ENCODE results near the gene TRIM10.

TRIM10 gene

DNA sequence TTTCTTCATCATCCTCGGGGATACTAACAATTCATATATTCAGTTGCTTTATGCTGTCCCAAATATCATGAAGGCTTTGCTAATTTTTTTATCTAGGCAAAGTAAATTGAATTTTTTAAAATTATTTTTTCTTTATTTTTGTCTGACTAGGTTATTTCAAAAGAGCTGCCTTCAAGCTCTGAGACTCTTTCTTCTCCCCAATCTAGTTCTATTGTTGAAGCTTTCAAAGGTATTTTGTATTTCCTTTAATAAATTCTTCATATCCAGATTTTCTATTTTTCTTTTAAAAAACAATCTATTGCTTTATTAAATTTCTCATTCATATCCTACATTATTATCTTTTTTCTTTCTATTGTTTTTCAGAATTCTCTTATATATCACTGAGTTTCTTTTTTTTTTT, 19.1 kb upstream of the TRIM10 start:
- TF ChIP-seq EP300 (IDR thresholded peaks at IDR 0.05; ENCODE audit: borderline replicate concordance) = no peak
- TF ChIP-seq TAF1 (IDR thresholded peaks at IDR 0.05; ENCODE audit: low read depth) = no peak
- no peak for TF ChIP-seq FOXM1 (IDR thresholded peaks at IDR 0.05; ENCODE audit: borderline replicate concordance, low read depth)
- TF ChIP-seq TCF12 (IDR thresholded peaks at IDR 0.05; ENCODE audit: low read depth) = no peak
- TF ChIP-seq RAD21 (IDR thresholded peaks at IDR 0.05; ENCODE audit: low read depth) = no peak
- no peak for TF ChIP-seq NFIC (IDR thresholded peaks at IDR 0.05)
- TF ChIP-seq, protein P1, sequence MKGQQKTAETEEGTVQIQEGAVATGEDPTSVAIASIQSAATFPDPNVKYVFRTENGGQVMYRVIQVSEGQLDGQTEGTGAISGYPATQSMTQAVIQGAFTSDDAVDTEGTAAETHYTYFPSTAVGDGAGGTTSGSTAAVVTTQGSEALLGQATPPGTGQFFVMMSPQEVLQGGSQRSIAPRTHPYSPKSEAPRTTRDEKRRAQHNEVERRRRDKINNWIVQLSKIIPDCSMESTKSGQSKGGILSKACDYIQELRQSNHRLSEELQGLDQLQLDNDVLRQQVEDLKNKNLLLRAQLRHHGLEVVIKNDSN (IDR thresholded peaks at IDR 0.05) = no peak
- TF ChIP-seq, protein P2, sequence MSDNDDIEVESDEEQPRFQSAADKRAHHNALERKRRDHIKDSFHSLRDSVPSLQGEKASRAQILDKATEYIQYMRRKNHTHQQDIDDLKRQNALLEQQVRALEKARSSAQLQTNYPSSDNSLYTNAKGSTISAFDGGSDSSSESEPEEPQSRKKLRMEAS (IDR thresholded peaks at IDR 0.05) = no peak
- TF ChIP-seq, protein P3, sequence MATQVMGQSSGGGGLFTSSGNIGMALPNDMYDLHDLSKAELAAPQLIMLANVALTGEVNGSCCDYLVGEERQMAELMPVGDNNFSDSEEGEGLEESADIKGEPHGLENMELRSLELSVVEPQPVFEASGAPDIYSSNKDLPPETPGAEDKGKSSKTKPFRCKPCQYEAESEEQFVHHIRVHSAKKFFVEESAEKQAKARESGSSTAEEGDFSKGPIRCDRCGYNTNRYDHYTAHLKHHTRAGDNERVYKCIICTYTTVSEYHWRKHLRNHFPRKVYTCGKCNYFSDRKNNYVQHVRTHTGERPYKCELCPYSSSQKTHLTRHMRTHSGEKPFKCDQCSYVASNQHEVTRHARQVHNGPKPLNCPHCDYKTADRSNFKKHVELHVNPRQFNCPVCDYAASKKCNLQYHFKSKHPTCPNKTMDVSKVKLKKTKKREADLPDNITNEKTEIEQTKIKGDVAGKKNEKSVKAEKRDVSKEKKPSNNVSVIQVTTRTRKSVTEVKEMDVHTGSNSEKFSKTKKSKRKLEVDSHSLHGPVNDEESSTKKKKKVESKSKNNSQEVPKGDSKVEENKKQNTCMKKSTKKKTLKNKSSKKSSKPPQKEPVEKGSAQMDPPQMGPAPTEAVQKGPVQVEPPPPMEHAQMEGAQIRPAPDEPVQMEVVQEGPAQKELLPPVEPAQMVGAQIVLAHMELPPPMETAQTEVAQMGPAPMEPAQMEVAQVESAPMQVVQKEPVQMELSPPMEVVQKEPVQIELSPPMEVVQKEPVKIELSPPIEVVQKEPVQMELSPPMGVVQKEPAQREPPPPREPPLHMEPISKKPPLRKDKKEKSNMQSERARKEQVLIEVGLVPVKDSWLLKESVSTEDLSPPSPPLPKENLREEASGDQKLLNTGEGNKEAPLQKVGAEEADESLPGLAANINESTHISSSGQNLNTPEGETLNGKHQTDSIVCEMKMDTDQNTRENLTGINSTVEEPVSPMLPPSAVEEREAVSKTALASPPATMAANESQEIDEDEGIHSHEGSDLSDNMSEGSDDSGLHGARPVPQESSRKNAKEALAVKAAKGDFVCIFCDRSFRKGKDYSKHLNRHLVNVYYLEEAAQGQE (IDR thresholded peaks at IDR 0.05; ENCODE audit: low read depth) = no peak
- no peak for TF ChIP-seq YY1 (IDR thresholded peaks at IDR 0.05; ENCODE audit: low read depth)

DNA sequence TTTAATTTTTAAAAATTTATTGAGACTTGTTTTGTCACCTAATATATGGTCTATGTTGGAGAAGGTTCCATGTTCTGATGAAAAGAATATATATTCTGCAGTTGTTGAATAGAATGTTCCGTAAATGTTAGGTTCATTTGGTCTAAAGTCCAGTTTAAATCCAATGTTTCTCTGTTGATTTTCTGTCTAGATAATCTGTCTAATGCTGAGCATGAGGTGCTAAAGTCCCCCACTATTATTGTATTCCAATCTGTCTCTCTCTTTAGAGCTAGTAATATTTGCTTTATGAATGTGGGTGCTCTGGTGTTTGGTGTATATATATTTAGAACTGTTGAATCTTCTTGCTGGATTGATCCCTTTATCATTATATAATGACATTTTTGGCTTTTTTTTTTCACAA, 17.8 kb upstream of the TRIM10 start:
- TF ChIP-seq, protein P1 (IDR thresholded peaks at IDR 0.05) = no peak
- TF ChIP-seq NFIC (IDR thresholded peaks at IDR 0.05) (no peak), TAF1 (IDR thresholded peaks at IDR 0.05; ENCODE audit: low read depth) (no peak), CEBPB (IDR thresholded peaks at IDR 0.05) (no peak), CREB1 (IDR thresholded peaks at IDR 0.05; ENCODE audit: low read depth) (no peak), FOXM1 (IDR thresholded peaks at IDR 0.05; ENCODE audit: borderline replicate concordance, low read depth) (no peak), EGR1 (IDR thresholded peaks at IDR 0.05) (no peak), YY1 (IDR thresholded peaks at IDR 0.05; ENCODE audit: low read depth) (no peak), ZBTB7A (IDR thresholded peaks at IDR 0.05; ENCODE audit: low read depth) (no peak)
- TF ChIP-seq, protein P3 (IDR thresholded peaks at IDR 0.05; ENCODE audit: low read depth) = no peak

DNA sequence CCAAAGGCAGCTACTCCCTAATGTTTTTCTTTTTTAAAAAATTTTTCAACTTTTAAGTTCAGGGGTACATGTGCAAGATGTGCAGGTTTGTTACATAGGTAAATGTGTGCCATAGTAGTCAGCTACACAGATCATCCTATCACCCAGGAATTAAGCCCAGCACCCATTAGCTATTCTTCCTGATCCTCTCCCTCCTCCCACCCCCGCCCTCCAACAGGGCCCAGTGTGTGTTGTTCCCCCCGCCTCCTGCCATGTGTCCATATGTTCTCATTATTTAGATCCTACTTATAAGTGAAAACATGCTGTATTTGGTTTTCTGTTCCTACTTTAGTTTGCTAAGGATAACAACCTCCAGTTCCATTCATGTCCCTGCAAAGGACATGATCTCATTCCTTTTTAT, 14.8 kb upstream of the TRIM10 start:
- TF ChIP-seq EP300 (IDR thresholded peaks at IDR 0.05; ENCODE audit: borderline replicate concordance) = no peak
- TF ChIP-seq, protein P3 (IDR thresholded peaks at IDR 0.05; ENCODE audit: low read depth) = no peak
- TF ChIP-seq, protein P1 (IDR thresholded peaks at IDR 0.05) = no peak
- TF ChIP-seq RAD21 (IDR thresholded peaks at IDR 0.05; ENCODE audit: low read depth) = no peak
- no peak for TF ChIP-seq EGR1 (IDR thresholded peaks at IDR 0.05)
- no peak for TF ChIP-seq YY1 (IDR thresholded peaks at IDR 0.05; ENCODE audit: low read depth)
- no peak for TF ChIP-seq TEAD4 (IDR thresholded peaks at IDR 0.05)
- TF ChIP-seq TAF1 (IDR thresholded peaks at IDR 0.05; ENCODE audit: low read depth) = no peak
- TF ChIP-seq, protein P2 (IDR thresholded peaks at IDR 0.05) = no peak
- TF ChIP-seq CEBPB (IDR thresholded peaks at IDR 0.05) = no peak

DNA sequence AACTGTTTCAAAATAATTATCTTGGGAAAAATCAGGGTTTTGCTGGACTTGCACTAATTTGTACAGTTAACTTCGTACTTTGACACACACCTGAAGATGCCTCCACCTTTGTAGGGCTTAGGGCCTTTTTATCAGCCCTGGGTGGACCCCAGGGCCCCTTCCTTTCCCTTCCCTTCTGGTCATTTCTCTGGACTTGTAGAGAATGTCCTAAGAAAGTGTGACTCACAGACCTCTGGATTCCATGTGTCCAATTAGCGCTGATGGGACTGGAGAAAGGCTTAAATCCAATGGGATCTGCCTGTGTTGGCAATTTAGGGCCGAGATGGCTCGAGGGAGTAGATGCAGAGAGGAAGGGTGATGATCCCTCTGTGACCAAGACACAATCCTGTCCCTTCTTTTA, 11.7 kb upstream of the TRIM10 start:
- TF ChIP-seq TCF12 (IDR thresholded peaks at IDR 0.05; ENCODE audit: low read depth) (no peak), EGR1 (IDR thresholded peaks at IDR 0.05) (no peak), FOXM1 (IDR thresholded peaks at IDR 0.05; ENCODE audit: borderline replicate concordance, low read depth) (no peak), ZBTB7A (IDR thresholded peaks at IDR 0.05; ENCODE audit: low read depth) (no peak), CREB1 (IDR thresholded peaks at IDR 0.05; ENCODE audit: low read depth) (no peak), TEAD4 (IDR thresholded peaks at IDR 0.05) (no peak), YY1 (IDR thresholded peaks at IDR 0.05; ENCODE audit: low read depth) (no peak), EP300 (IDR thresholded peaks at IDR 0.05; ENCODE audit: borderline replicate concordance) (no peak), TAF1 (IDR thresholded peaks at IDR 0.05; ENCODE audit: low read depth) (no peak), NFIC (IDR thresholded peaks at IDR 0.05) (no peak), CEBPB (IDR thresholded peaks at IDR 0.05) (no peak), RAD21 (IDR thresholded peaks at IDR 0.05; ENCODE audit: low read depth) (no peak)
- TF ChIP-seq, protein P1 (IDR thresholded peaks at IDR 0.05) = no peak
- TF ChIP-seq, protein P2 (IDR thresholded peaks at IDR 0.05) = no peak
- TF ChIP-seq, protein P3 (IDR thresholded peaks at IDR 0.05; ENCODE audit: low read depth) = no peak

All from Ishikawa (cell line).